ENCODE results near the gene MAML3.

GRCh38 chr4:139732991-139733570, 420.9 kb downstream of the MAML3 start:
- TF ChIP-seq CTCF (IDR thresholded peaks at IDR 0.05), result no peak
- TF ChIP-seq POLR2A (IDR thresholded peaks at IDR 0.05), result no peak
- TF ChIP-seq POLR2AphosphoS5 (IDR thresholded peaks at IDR 0.05), result no peak
- no peak for TF ChIP-seq EP300 (IDR thresholded peaks at IDR 0.05)
